ENCODE results near the gene HES7. TPM values are rescaled to one million over a fixed set of nuclear protein-coding genes. Genes with fewer than 3 reads are reported as not detected.

The HES7 gene
- total and polyA plus RNA-seq, 9 of the 15 experiments (the other 6 are each of a cell fraction or from before 2014, with no cell fraction given): 0.03 to 1.7 (median 0.14) TPM; not detected in 1

- peak; percentile 77 for TF ChIP-seq PRDM10 (IDR thresholded peaks at IDR 0.05; ENCODE audit: partially characterized antibody)
- TF ChIP-seq, protein P1, sequence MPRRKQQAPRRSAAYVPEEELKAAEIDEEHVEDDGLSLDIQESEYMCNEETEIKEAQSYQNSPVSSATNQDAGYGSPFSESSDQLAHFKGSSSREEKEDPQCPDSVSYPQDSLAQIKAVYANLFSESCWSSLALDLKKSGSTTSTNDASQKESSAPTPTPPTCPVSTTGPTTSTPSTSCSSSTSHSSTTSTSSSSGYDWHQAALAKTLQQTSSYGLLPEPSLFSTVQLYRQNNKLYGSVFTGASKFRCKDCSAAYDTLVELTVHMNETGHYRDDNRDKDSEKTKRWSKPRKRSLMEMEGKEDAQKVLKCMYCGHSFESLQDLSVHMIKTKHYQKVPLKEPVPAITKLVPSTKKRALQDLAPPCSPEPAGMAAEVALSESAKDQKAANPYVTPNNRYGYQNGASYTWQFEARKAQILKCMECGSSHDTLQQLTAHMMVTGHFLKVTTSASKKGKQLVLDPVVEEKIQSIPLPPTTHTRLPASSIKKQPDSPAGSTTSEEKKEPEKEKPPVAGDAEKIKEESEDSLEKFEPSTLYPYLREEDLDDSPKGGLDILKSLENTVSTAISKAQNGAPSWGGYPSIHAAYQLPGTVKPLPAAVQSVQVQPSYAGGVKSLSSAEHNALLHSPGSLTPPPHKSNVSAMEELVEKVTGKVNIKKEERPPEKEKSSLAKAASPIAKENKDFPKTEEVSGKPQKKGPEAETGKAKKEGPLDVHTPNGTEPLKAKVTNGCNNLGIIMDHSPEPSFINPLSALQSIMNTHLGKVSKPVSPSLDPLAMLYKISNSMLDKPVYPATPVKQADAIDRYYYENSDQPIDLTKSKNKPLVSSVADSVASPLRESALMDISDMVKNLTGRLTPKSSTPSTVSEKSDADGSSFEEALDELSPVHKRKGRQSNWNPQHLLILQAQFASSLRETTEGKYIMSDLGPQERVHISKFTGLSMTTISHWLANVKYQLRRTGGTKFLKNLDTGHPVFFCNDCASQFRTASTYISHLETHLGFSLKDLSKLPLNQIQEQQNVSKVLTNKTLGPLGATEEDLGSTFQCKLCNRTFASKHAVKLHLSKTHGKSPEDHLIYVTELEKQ (CRISPR knock-in tag; IDR thresholded peaks at IDR 0.05): no peak
- TF ChIP-seq POLR2AphosphoS2 (IDR thresholded peaks at IDR 0.05; ENCODE audit: low read length): no peak
- TF ChIP-seq L3MBTL2 (IDR thresholded peaks at IDR 0.05): peak; percentile 99
- no peak for TF ChIP-seq CHD4 (IDR thresholded peaks at IDR 0.05; ENCODE audit: insufficient read depth, insufficient replicate concordance, low read depth, low read length, poor library complexity, severe bottlenecking)
- 0 out of 2 replicates have a peak, but pooled peaks have one; percentile 14 for TF ChIP-seq MTA1 (IDR thresholded peaks at IDR 0.05; ENCODE audit: borderline replicate concordance)
- TF ChIP-seq, protein P2, sequence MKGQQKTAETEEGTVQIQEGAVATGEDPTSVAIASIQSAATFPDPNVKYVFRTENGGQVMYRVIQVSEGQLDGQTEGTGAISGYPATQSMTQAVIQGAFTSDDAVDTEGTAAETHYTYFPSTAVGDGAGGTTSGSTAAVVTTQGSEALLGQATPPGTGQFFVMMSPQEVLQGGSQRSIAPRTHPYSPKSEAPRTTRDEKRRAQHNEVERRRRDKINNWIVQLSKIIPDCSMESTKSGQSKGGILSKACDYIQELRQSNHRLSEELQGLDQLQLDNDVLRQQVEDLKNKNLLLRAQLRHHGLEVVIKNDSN (CRISPR knock-in tag; IDR thresholded peaks at IDR 0.05): peak; percentile 91
- no peak for TF ChIP-seq PHF20 (IDR thresholded peaks at IDR 0.05; ENCODE audit: partially characterized antibody)
- TF ChIP-seq ZNF57 (CRISPR knock-in tag; IDR thresholded peaks at IDR 0.05): no peak
- TF ChIP-seq BRD9 (IDR thresholded peaks at IDR 0.05; ENCODE audit: low read depth, partially characterized antibody): no peak
- TF ChIP-seq SETDB1 (IDR thresholded peaks at IDR 0.05; ENCODE audit: low read length): no peak
- TF ChIP-seq ZNF134 (CRISPR knock-in tag; conservative IDR thresholded peaks at IDR 0.05): no peak
- TF ChIP-seq ESRRA (IDR thresholded peaks at IDR 0.05; ENCODE audit: borderline replicate concordance, low read depth): no peak
- TF ChIP-seq POLR2A (conservative IDR thresholded peaks at IDR 0.05): peak; percentile 71
- TF ChIP-seq, protein P3, sequence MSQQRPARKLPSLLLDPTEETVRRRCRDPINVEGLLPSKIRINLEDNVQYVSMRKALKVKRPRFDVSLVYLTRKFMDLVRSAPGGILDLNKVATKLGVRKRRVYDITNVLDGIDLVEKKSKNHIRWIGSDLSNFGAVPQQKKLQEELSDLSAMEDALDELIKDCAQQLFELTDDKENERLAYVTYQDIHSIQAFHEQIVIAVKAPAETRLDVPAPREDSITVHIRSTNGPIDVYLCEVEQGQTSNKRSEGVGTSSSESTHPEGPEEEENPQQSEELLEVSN (IDR thresholded peaks at IDR 0.05; ENCODE audit: borderline replicate concordance in 1 of 2, extremely low read depth in 1 of 2, insufficient read depth in 1 of 2, insufficient read length in 1 of 2, low read depth in 1 of 2, low read length in 1 of 2, poor library complexity in 1 of 2, severe bottlenecking in 1 of 2): peak; percentile 86 to 93
- TF ChIP-seq RUNX1 (IDR thresholded peaks at IDR 0.05; ENCODE audit: low read depth): no peak
- TF ChIP-seq CCAR2 (IDR thresholded peaks at IDR 0.05; ENCODE audit: low read depth, low read length): no peak
- peak; percentile 88 for TF ChIP-seq CXXC5 (CRISPR knock-in tag; IDR thresholded peaks at IDR 0.05)
- no peak for TF ChIP-seq TARDBP (IDR thresholded peaks at IDR 0.05)
- no peak for TF ChIP-seq NCOA2 (IDR thresholded peaks at IDR 0.05; ENCODE audit: partially characterized antibody in 2 of 2)
Measured at GRCh38 chr17:8156246-8156992, 32.5 kb upstream of the HES7 start (continued).

All from K562 (cell line).